ENCODE data around the gene GRK5.

DNA sequence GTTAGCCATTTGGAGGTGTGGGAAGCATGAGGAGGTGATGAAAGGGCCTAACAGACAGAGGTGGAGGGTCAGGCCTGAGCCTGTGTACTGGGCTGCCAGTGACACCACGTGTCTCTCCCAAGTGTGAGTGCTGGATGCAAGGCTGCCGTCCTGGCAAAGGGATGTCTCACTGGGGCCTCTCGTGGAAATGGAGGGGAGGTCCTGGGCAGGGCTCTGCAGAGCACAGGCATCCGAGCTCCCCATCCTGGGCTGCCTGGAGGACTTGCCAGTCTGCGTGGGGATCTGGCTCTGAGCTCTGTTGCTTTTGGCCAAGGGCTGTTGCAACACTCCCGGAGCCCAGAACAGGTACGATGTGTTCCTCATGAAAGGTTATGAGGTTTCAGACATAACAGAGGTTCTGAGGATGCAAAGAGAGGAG is 77.3 kb downstream of the GRK5 start:
- TF ChIP-seq, protein P1, sequence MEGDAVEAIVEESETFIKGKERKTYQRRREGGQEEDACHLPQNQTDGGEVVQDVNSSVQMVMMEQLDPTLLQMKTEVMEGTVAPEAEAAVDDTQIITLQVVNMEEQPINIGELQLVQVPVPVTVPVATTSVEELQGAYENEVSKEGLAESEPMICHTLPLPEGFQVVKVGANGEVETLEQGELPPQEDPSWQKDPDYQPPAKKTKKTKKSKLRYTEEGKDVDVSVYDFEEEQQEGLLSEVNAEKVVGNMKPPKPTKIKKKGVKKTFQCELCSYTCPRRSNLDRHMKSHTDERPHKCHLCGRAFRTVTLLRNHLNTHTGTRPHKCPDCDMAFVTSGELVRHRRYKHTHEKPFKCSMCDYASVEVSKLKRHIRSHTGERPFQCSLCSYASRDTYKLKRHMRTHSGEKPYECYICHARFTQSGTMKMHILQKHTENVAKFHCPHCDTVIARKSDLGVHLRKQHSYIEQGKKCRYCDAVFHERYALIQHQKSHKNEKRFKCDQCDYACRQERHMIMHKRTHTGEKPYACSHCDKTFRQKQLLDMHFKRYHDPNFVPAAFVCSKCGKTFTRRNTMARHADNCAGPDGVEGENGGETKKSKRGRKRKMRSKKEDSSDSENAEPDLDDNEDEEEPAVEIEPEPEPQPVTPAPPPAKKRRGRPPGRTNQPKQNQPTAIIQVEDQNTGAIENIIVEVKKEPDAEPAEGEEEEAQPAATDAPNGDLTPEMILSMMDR (IDR thresholded peaks at IDR 0.05), result no peak
- TF ChIP-seq EP300 (IDR thresholded peaks at IDR 0.05) (peak; percentile 58 to 91), POLR2A (IDR thresholded peaks at IDR 0.05) (peak in 1 of 2 donors; percentile 52)

Data from tibial nerve (tissue), 4 donors.